ENCODE results near the gene DOCK11.

DNA sequence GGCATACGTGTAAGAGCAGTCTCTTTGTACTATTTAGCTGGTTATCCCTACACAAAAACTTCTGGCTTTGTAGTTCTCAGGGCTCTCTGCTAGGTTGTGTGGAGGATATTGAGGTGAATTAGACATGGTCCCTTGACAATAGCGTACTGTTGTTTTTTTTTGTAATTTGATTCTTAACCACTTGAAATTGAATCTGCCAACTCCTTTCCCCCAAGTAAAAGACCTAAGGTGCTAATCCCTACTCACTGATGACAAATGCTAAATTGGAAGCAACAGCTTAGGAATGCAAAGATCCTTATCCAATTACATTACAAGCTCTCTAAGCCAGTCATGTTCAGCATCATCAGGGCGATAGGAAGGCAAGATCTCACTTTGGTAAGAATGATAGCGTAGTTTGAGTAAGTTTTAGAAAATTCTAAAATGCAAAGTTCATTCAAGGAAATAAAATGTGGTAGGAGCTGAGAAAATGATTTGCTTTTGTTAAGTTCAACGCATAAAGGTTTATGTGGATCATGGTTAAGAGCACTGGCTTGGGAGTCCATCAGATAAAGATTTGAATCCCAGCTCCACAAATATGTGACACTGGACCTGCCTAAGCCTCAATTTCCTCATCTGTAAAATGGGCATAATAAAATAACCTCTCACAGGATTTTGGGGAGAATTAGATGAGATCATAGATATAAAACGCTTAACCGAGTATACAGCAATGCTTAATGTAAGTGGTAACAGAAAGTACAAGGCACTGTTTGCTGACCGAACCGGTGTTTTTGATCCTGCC lies 39.3 kb downstream of the DOCK11 start:
- TF ChIP-seq POLR2AphosphoS5 (IDR thresholded peaks at IDR 0.05; ENCODE audit: low read depth, low read length) (no peak), REST (IDR thresholded peaks at IDR 0.05; ENCODE audit: insufficient read depth in 1 of 2, low read depth in 2 of 2, low read length in 2 of 2) (no peak), TAF1 (IDR thresholded peaks at IDR 0.05; ENCODE audit: borderline replicate concordance, insufficient read depth, low read length) (no peak), SIN3A (IDR thresholded peaks at IDR 0.05; ENCODE audit: borderline replicate concordance, insufficient read depth, low read length) (no peak), FOXP2 (optimal IDR thresholded peaks at IDR 0.05; ENCODE audit: borderline replicate concordance, extremely low read depth, extremely low read length, insufficient read depth) (no peak)

Measured in PFSK-1 (cell line).